Endodermal cell (in vitro differentiated cells): ENCODE data around the gene IL18R1. TPM values are rescaled to one million over a fixed set of nuclear protein-coding genes. Genes with fewer than 3 reads are reported as not detected.

Experiments used
- DNase-seq: peaks from one replicate; pipeline ENCODE4 v3.0.0-alpha.2; 2017
- H3K27ac ChIP-seq: 2 replicates; pipeline ENCODE4 v1.5.1; 2013; ENCODE audit warnings: mild to moderate bottlenecking, low read depth, low read length, moderate library complexity
- H3K27me3 ChIP-seq: 2 replicates; pipeline ENCODE4 v1.6.1; 2013; ENCODE audit warnings: mild to moderate bottlenecking, low read length, moderate library complexity; ENCODE audit not compliant: insufficient read depth, control insufficient read depth, poor library complexity, severe bottlenecking
- H3K36me3 ChIP-seq: 2 replicates; pipeline ENCODE4 v1.7.0; 2013; ENCODE audit warnings: mild to moderate bottlenecking, low read length, moderate library complexity; ENCODE audit not compliant: control insufficient read depth, insufficient read depth
- H3K4me1 ChIP-seq: one replicate; pipeline ENCODE4 v1.7.0; 2013; ENCODE audit warnings: low read length; ENCODE audit not compliant: control insufficient read depth, insufficient read depth
- H3K4me3 ChIP-seq: 2 replicates; pipeline ENCODE4 v1.5.1; 2013; ENCODE audit warnings: mild to moderate bottlenecking, low read length, moderate library complexity
- H3K9ac ChIP-seq: 2 replicates; pipeline ENCODE4 v1.6.1; 2013; ENCODE audit warnings: mild to moderate bottlenecking, low read length, moderate library complexity; ENCODE audit not compliant: poor library complexity, severe bottlenecking; ENCODE audit errors: extremely low read depth
- H3K9me3 ChIP-seq: 2 replicates; pipeline ENCODE4 v1.6.1; 2013; ENCODE audit warnings: mild to moderate bottlenecking, low read length, moderate library complexity; ENCODE audit not compliant: control insufficient read depth
- H3K27ac Mint-ChIP-seq: 2 replicates; pipeline ENCODE4 v1.8.0; 2020; ENCODE audit warnings: mixed read lengths
- H3K27me3 Mint-ChIP-seq: 2 replicates; pipeline ENCODE4 v1.8.0; 2021; ENCODE audit warnings: mild to moderate bottlenecking, mixed read lengths; ENCODE audit not compliant: insufficient read depth
- H3K36me3 Mint-ChIP-seq: 2 replicates; pipeline ENCODE4 v1.8.0; 2020; ENCODE audit warnings: low read depth, mixed read lengths
- H3K4me1 Mint-ChIP-seq: 2 replicates; pipeline ENCODE4 v1.8.0; 2020; ENCODE audit warnings: mixed read lengths
- H3K4me3 Mint-ChIP-seq: 2 replicates; pipeline ENCODE4 v1.8.0; 2020; ENCODE audit warnings: mild to moderate bottlenecking, moderate library complexity, mixed read lengths
- H3K9me3 Mint-ChIP-seq: 2 replicates; pipeline ENCODE4 v1.8.0; 2020; ENCODE audit warnings: mild to moderate bottlenecking, mixed read lengths
- CTCF ChIP-seq: fragments of 200-600 bp; sonication (generic); conservative IDR thresholded peaks from 2 replicates; pipeline ENCODE4 v1.5.0; 2021; ENCODE audit warnings: antibody characterized with exemption, mild to moderate bottlenecking
- WGBS, 2 experiments: methylation state at CpG; one replicate each; pipeline versions ENCODE4 v1.1.5 to v1.1.7; 2013; ENCODE audit warnings: missing lambda C conversion rate in 2 of 2, mixed read lengths in 1 of 2; ENCODE audit not compliant: insufficient coverage in 1 of 2, insufficient read length in 1 of 2; 5-methylcytosine and 5-hydroxymethylcytosine counted together
- total RNA-seq, 2 donors: library from RNA; stranded (reverse); fragmentation: NEBNext Ultra II Directional in 1 of 2; extraction: Animal tissue kit (Norgen Biotek cat#: 25700) in 1 of 2; gene quantifications; 2 replicates in 1 of 2; 3 replicates in 1 of 2; pipeline ENCODE4 v1.2.1, GENCODE V29; 2021

The IL18R1 gene
- total RNA-seq, 2 donors from 2014 or later: 2.2 to 2.4 TPM

DNA sequence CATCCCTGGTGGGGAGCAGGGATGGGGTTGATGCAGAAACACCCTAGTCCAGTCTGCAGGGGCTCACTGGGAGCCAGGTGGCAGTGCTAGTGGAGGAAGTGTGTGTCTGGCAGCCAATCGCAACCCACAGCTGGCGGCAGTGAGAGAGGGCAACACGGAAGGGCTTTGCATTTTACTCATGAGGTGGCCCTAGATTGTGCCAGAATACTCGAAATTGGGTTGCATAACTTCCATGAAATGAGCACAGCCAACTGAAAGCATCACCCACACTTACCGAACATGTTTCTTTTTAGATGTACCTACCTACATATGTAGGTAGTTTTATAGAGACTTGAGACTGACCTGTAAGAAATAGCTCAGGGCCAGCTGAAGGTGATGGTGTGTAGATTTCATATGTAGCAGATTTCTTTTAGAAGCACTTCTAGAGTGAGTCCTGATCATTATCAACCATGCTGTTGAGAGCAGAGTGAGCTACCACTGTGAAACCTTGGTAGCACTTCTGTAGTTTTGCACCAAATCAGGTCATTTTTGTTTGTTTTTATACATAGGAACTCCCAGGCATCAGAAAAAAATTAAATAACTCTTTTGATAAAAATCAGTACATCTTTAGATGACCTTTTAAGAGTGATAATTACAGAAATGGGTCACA lies 13.0 kb downstream of the IL18R1 start:
- Histone ChIP-seq H3K4me3 (no peak overlapping the region), H3K9me3 (peaks cover 45% of the 10 kb centered on the region), H3K27ac (no peak overlapping the region), H3K9ac (no peak overlapping the region), H3K36me3 (peaks cover 33% of the 10 kb centered on the region), H3K27me3 (no peaks in the 10 kb centered on the region), H3K4me1 (no peaks in the 10 kb centered on the region)
- H3K27me3 Mint-ChIP-seq: no peaks in the 10 kb centered on the region
- no peak for DNase-seq
- H3K4me1 Mint-ChIP-seq: no peaks in the 10 kb centered on the region
- peaks cover 40% of the 10 kb centered on the region for H3K9me3 Mint-ChIP-seq
- WGBS, 2 experiments: 92 to 100% methylated on average over 2 to 5 of the region's 5 CpGs
- H3K4me3 Mint-ChIP-seq: no peak overlapping the region
- peaks cover 43% of the 10 kb centered on the region for H3K36me3 Mint-ChIP-seq
- no peak for TF ChIP-seq CTCF
- no peak overlapping the region for H3K27ac Mint-ChIP-seq

DNA sequence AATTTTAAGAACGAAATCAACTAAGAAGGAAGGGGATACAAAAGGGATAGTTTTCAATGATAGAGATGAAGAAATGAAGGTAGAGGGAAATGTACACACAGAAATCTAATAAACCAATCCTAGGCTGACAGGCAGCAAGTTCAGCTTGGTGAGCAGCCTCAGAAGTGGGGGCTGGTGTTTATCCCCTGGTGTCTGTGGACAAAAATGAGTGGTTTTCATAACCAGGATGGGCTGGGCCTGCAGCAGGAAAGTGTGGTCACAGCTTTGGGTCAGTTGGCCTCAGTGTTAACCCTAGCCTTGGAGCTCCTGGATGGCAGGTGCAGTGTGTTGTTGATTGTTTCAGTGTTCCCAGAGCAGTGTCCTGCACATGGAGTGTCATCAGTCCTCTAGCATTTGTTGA lies 14.3 kb downstream of the IL18R1 start:
- Mint-ChIP-seq H3K9me3 (peaks cover 46% of the 10 kb centered on the region), H3K27ac (no peak overlapping the region), H3K27me3 (no peaks in the 10 kb centered on the region), H3K4me1 (no peaks in the 10 kb centered on the region), H3K36me3 (peaks cover 34% of the 10 kb centered on the region), H3K4me3 (no peak overlapping the region)
- no peak for TF ChIP-seq CTCF
- Histone ChIP-seq H3K4me3 (no peak overlapping the region), H3K36me3 (peaks cover 20% of the 10 kb centered on the region), H3K27me3 (no peaks in the 10 kb centered on the region), H3K9me3 (peaks cover 42% of the 10 kb centered on the region), H3K9ac (no peak overlapping the region), H3K4me1 (no peaks in the 10 kb centered on the region), H3K27ac (no peak overlapping the region)
- 86% methylated on average over 1 of the region's 1 CpG; no CpG with 5 or more reads in 1 of the 2 experiments for WGBS, 2 experiments
- DNase-seq: no peak

DNA sequence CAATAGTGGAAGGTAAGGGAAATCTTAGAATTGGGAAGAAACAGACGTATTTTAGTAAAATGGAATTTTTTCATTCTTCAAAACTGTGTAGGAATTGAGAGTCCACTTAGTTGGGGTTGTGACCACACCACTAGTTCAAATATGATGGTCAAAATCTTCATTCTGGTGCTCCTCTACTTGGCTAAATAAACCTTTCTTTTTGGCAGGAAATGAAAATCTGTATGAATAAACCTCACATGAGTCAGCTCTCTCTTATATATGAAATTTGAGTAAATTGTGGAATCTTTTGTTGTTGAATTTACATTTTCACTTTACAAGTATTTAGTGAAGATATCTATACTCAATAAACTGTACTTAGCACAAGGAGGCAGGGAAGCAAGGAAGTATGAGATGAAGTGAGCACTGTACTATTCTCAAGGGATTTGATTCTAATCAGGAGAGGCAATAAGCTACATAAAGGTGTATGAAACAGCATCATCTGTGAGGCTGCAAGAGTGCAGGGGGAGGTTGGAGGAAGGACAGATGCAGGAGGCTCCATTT lies 20.5 kb downstream of the IL18R1 start:
- 93% methylated on average over 1 of the region's 1 CpG; no CpG with 5 or more reads in 1 of the 2 experiments for WGBS, 2 experiments

More for the DNA sequence above, 20.5 kb downstream of the IL18R1 start:
- no peak for TF ChIP-seq CTCF
- H3K9me3 Mint-ChIP-seq: peaks cover 23% of the 10 kb centered on the region
- DNase-seq: no peak
- Histone ChIP-seq H3K4me3 (no peak overlapping the region), H3K9me3 (peaks cover 20% of the 10 kb centered on the region), H3K4me1 (no peaks in the 10 kb centered on the region), H3K36me3 (no peaks in the 10 kb centered on the region), H3K27ac (no peak overlapping the region), H3K9ac (no peak overlapping the region), H3K27me3 (no peaks in the 10 kb centered on the region)
- H3K36me3 Mint-ChIP-seq: peaks cover 2% of the 10 kb centered on the region
- no peaks in the 10 kb centered on the region for H3K4me1 Mint-ChIP-seq
- no peak overlapping the region for H3K27ac Mint-ChIP-seq
- H3K4me3 Mint-ChIP-seq: no peak overlapping the region
- no peaks in the 10 kb centered on the region for H3K27me3 Mint-ChIP-seq
